ENCODE data around the gene POU4F1.

POU4F1 gene

GRCh38 chr13:78592584-78592983, 10.8 kb downstream of the POU4F1 start:
- Histone ChIP-seq H3K27me3 (peaks cover 100% of the 10 kb centered on the region), H3K36me3 (no peaks in the 10 kb centered on the region), H3K9me3 (no peaks in the 10 kb centered on the region), H3K4me3 (ENCODE audit: low read depth in 1 of 2, low read length in 1 of 2) (no peak overlapping the region), H3K4me1 (ENCODE audit: control insufficient read depth in 1 of 2, insufficient read depth in 1 of 2, low read depth in 1 of 2, low read length in 1 of 2) (peaks cover 18 to 20% of the 10 kb centered on the region in 2 experiments), H3K27ac (no peak overlapping the region)
- no peak for TF ChIP-seq CTCF (IDR thresholded peaks at IDR 0.05)

GRCh38 chr13:78589206-78589605, 14.1 kb downstream of the POU4F1 start:
- Histone ChIP-seq H3K4me3 (ENCODE audit: low read depth in 1 of 2, low read length in 1 of 2) (no peak overlapping the region), H3K4me1 (ENCODE audit: control insufficient read depth in 1 of 2, insufficient read depth in 1 of 2, low read depth in 1 of 2, low read length in 1 of 2) (no peaks in the 10 kb centered on the region), H3K9me3 (no peaks in the 10 kb centered on the region), H3K27me3 (peaks cover 100% of the 10 kb centered on the region), H3K36me3 (no peaks in the 10 kb centered on the region), H3K27ac (no peak overlapping the region)
- no peak for TF ChIP-seq CTCF (IDR thresholded peaks at IDR 0.05)

GRCh38 chr13:78587395-78587794, 16.0 kb downstream of the POU4F1 start:
- H3K4me3 ChIP-seq (ENCODE audit: low read depth in 1 of 2, low read length in 1 of 2) = no peak overlapping the region
- TF ChIP-seq CTCF (IDR thresholded peaks at IDR 0.05) = no peak
- H3K36me3 ChIP-seq = no peaks in the 10 kb centered on the region
- H3K27ac ChIP-seq = no peak overlapping the region
- no peaks in the 10 kb centered on the region for H3K4me1 ChIP-seq (ENCODE audit: control insufficient read depth in 1 of 2, insufficient read depth in 1 of 2, low read depth in 1 of 2, low read length in 1 of 2)
- H3K9me3 ChIP-seq = no peaks in the 10 kb centered on the region
- H3K27me3 ChIP-seq = peaks cover 100% of the 10 kb centered on the region

GRCh38 chr13:78586706-78587105, 16.6 kb downstream of the POU4F1 start:
- Histone ChIP-seq H3K4me3 (ENCODE audit: low read depth in 1 of 2, low read length in 1 of 2) (no peak overlapping the region), H3K27ac (no peak overlapping the region), H3K9me3 (no peaks in the 10 kb centered on the region), H3K4me1 (ENCODE audit: control insufficient read depth in 1 of 2, insufficient read depth in 1 of 2, low read depth in 1 of 2, low read length in 1 of 2) (no peaks in the 10 kb centered on the region), H3K27me3 (peaks cover 100% of the 10 kb centered on the region), H3K36me3 (no peaks in the 10 kb centered on the region)
- no peak for TF ChIP-seq CTCF (IDR thresholded peaks at IDR 0.05)

- H3K27ac ChIP-seq = no peak overlapping the region
- TF ChIP-seq CTCF (IDR thresholded peaks at IDR 0.05) = no peak
- H3K4me1 ChIP-seq (ENCODE audit: control insufficient read depth in 1 of 2, insufficient read depth in 1 of 2, low read depth in 1 of 2, low read length in 1 of 2) = no peaks in the 10 kb centered on the region
- peaks cover 21% of the 10 kb centered on the region for H3K27me3 ChIP-seq
- no peaks in the 10 kb centered on the region for H3K36me3 ChIP-seq
- H3K9me3 ChIP-seq = no peaks in the 10 kb centered on the region
- no peak overlapping the region for H3K4me3 ChIP-seq (ENCODE audit: low read depth in 1 of 2, low read length in 1 of 2)
Observed at GRCh38 chr13:78576261-78576660, 27.1 kb downstream of the POU4F1 start.

GRCh38 chr13:78572459-78572858, 30.9 kb downstream of the POU4F1 start:
- Histone ChIP-seq H3K9me3 (no peaks in the 10 kb centered on the region), H3K27ac (no peak overlapping the region), H3K4me1 (ENCODE audit: control insufficient read depth in 1 of 2, insufficient read depth in 1 of 2, low read depth in 1 of 2, low read length in 1 of 2) (no peaks in the 10 kb centered on the region), H3K4me3 (ENCODE audit: low read depth in 1 of 2, low read length in 1 of 2) (no peak overlapping the region), H3K27me3 (no peaks in the 10 kb centered on the region), H3K36me3 (no peaks in the 10 kb centered on the region)
- TF ChIP-seq CTCF (IDR thresholded peaks at IDR 0.05) = no peak

Measured in neutrophil (primary cell).